Kidney epithelial cell (primary cell): ENCODE data around the gene ATP6V0A1. TPM values are rescaled to one million over a fixed set of nuclear protein-coding genes. Genes with fewer than 3 reads are reported as not detected.

ENCODE experiments used
- DNase-seq: peaks from one replicate; pipeline ENCODE4 v3.0.0-alpha.2; 2010; ENCODE audit warnings: low read depth
- H3K27me3 ChIP-seq: 2 replicates; pipeline ENCODE4 v1.6.0; 2011; ENCODE audit warnings: low read length; ENCODE audit not compliant: control insufficient read depth, insufficient read depth
- H3K36me3 ChIP-seq: 2 replicates; pipeline ENCODE4 v1.5.1; 2011; ENCODE audit warnings: low read length; ENCODE audit not compliant: control insufficient read depth, insufficient read depth
- H3K4me3 ChIP-seq: 2 replicates; pipeline ENCODE4 v1.5.1; 2011; ENCODE audit warnings: low read depth, mild to moderate bottlenecking, control low read depth, low read length
- CTCF ChIP-seq: IDR thresholded peaks from 2 replicates; pipeline ENCODE4 v1.5.1; 2011; ENCODE audit warnings: mild to moderate bottlenecking, moderate library complexity, low read length, control low read depth, inconsistent platforms; ENCODE audit not compliant: insufficient read depth, poor library complexity, severe bottlenecking
- total RNA-seq: library from RNA; depleted of rRNA; stranded (reverse); fragments of >200 nt; gene quantifications from 2 replicates; pipeline ENCODE4 v1.2.3, GENCODE V29; 2015

ATP6V0A1 gene
- total RNA-seq, 1 donor from 2014 or later, result 46.4 TPM

DNA sequence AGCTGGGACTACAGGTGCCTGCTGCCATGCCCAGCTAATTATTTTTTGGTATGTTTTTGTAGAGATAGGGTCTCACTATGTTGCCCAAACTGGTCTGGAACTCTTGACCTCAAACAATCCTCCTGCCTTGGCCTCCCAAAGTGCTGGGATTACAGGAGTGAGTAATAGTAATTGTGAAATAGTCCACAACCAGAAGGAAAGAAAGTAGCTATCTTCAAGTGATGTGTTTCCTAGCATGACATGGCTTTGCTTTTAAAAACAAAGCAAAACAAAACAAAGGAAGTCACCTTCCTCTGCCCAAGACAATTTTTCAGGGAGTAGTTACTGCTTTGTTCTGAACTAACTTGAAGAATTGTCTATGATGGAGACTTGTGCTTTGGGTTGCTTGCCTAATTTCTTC lies 27.0 kb downstream of the ATP6V0A1 start:
- Histone ChIP-seq H3K36me3 (no peaks in the 10 kb centered on the region), H3K4me3 (no peak overlapping the region), H3K27me3 (no peaks in the 10 kb centered on the region)
- no peak for TF ChIP-seq CTCF
- no peak for DNase-seq

DNA sequence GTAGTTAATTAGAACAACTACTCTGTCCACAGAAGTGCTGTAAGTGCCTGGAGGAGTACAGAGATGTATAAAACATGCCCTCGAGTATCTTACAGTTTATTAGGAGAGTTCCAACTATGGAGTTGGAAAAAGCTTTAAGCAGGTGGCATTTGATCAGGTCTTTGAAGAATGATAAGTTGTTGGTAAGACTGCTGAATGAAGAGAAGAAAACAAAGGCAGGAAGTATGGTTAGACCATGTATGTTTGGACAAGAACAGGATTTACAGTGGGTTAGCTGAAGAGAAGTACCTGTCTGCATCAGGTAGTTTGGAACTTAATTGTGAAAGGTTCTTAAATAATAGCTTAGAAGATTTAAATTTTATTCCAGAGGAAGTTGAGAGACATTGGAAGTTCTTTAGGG lies 29.4 kb downstream of the ATP6V0A1 start:
- TF ChIP-seq CTCF, result no peak
- Histone ChIP-seq H3K27me3 (no peaks in the 10 kb centered on the region), H3K4me3 (no peak overlapping the region), H3K36me3 (no peaks in the 10 kb centered on the region)
- no peak for DNase-seq

- no peak for TF ChIP-seq CTCF
- DNase-seq, result no peak
- no peak overlapping the region for H3K4me3 ChIP-seq
- no peaks in the 10 kb centered on the region for H3K36me3 ChIP-seq
- H3K27me3 ChIP-seq, result no peaks in the 10 kb centered on the region
Observed at GRCh38 chr17:42493319-42493718, 34.6 kb downstream of the ATP6V0A1 start.

DNA sequence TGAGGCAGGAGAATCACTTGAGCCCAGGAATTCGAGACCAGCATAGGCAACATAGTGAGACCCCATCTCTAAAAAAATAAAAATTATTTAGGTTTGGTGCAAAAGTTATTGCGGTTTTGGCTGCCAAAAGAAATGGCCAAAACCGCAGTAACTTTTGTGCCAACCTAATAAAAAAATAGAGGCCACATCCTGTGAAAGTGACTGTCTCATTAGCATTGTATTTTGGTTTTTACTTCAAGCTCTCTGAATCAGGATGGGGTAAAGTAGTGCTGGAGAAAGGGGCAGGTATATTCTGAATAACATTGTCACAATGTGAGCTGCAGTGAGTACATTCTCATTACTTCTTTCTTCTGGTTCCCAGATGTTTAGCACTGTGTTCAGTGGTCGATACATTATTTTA lies 36.0 kb downstream of the ATP6V0A1 start:
- DNase-seq, result no peak
- no peak overlapping the region for H3K4me3 ChIP-seq
- H3K27me3 ChIP-seq, result no peaks in the 10 kb centered on the region
- no peak for TF ChIP-seq CTCF
- no peaks in the 10 kb centered on the region for H3K36me3 ChIP-seq

DNA sequence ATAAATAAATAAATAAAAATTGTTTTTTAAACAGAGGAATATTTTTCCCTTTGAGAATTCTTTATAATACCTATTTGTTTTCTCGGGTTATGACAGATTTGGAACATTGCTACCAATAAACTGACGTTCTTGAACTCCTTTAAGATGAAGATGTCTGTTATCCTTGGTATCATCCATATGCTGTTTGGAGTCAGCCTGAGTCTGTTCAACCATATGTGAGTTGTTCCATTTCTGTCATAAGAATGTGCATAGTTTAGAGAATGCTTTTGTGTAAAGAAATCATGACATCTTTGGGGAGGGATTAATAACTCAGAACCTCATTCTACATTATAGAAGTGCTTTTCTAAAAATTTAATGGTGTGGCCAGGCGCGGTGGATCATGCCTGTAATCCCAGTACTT lies 40.1 kb downstream of the ATP6V0A1 start:
- TF ChIP-seq CTCF, result no peak
- Histone ChIP-seq H3K36me3 (no peaks in the 10 kb centered on the region), H3K4me3 (no peak overlapping the region), H3K27me3 (no peaks in the 10 kb centered on the region)
- no peak for DNase-seq

DNA sequence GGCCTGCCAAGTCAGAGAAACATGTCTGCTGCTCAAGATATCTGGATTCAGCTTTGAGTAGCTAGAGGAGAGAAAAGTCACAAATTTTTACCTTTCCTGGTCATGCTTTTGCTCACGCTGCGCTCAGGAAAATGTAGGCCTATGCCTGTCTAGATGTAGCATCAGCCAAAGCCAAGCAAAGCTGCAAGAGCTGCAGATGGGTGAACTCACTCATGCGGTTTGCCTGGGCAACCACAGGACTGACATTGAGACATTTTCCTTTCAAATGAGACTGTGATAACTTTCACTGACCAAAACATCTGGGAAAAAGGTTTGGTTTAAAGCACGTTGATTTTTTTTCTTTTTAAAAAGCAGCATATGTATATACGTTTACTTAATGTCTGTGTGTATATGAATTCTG lies 43.4 kb downstream of the ATP6V0A1 start:
- no peaks in the 10 kb centered on the region for H3K36me3 ChIP-seq
- DNase-seq, result no peak
- H3K27me3 ChIP-seq, result no peaks in the 10 kb centered on the region
- no peak for TF ChIP-seq CTCF
- H3K4me3 ChIP-seq, result no peak overlapping the region
